ENCODE data around the gene ZC3H13.

ZC3H13 gene

GRCh38 chr13:45933203-45933908 lies 119.2 kb downstream of the ZC3H13 start:
- DNase-seq = no peak

- DNase-seq = no peak
Measured at GRCh38 chr13:45932676-45933075, 119.9 kb downstream of the ZC3H13 start.

GRCh38 chr13:45932172-45932571 lies 120.4 kb downstream of the ZC3H13 start:
- no peak for DNase-seq

GRCh38 chr13:45931211-45931610 lies 121.3 kb downstream of the ZC3H13 start:
- no peak for DNase-seq

- DNase-seq = no peak
Measured at GRCh38 chr13:45930177-45930576, 122.4 kb downstream of the ZC3H13 start.

GRCh38 chr13:45928843-45929242 lies 123.7 kb downstream of the ZC3H13 start:
- no peak for DNase-seq

- DNase-seq = no peak
Measured at GRCh38 chr13:45928176-45928575, 124.4 kb downstream of the ZC3H13 start.

- no peak for DNase-seq
Measured at GRCh38 chr13:45926741-45927140, 125.8 kb downstream of the ZC3H13 start.

GRCh38 chr13:45925151-45925550 lies 127.4 kb downstream of the ZC3H13 start:
- DNase-seq = no peak

GRCh38 chr13:45921162-45921736 lies 131.3 kb downstream of the ZC3H13 start:
- no peak for DNase-seq

GRCh38 chr13:45918597-45918996 lies 133.9 kb downstream of the ZC3H13 start:
- DNase-seq = no peak

- no peak for DNase-seq
Measured at GRCh38 chr13:45917019-45917418, 135.5 kb downstream of the ZC3H13 start.

GRCh38 chr13:45915686-45916439 lies 136.7 kb downstream of the ZC3H13 start:
- DNase-seq = no peak

- no peak for DNase-seq
Measured at GRCh38 chr13:45909673-45910072, 142.9 kb downstream of the ZC3H13 start.

GRCh38 chr13:45909089-45909488 lies 143.5 kb downstream of the ZC3H13 start:
- no peak for DNase-seq

GRCh38 chr13:45907503-45907902 lies 145.0 kb downstream of the ZC3H13 start:
- no peak for DNase-seq

All from NCI-H1092 treated with DMSO at 0.1 percent for 48 hours (cell line).